WI38 (cell line): Measurements from ENCODE around the gene FBXW2.
"Not testable (repeated sequence)": the region's sequence is repeated elsewhere in the genome, so short reads cannot be mapped to it uniquely, and the experiment has no call there.

Experiments used
- H3K4me3 ChIP-seq: 2 replicates; pipeline ENCODE4 v1.5.1; 2011; ENCODE audit warnings: low read depth, mild to moderate bottlenecking, control low read depth, low read length
- TF ChIP-seq, protein P1 (sequence below): IDR thresholded peaks from 2 replicates; pipeline ENCODE4 v1.5.1; 2012; ENCODE audit warnings: low read depth, mild to moderate bottlenecking, control low read depth, low read length

Gene FBXW2

GRCh38 chr9:120750421-120750820 is 42.8 kb downstream of the FBXW2 start:
- no peak overlapping the region for H3K4me3 ChIP-seq
- TF ChIP-seq, protein P1, sequence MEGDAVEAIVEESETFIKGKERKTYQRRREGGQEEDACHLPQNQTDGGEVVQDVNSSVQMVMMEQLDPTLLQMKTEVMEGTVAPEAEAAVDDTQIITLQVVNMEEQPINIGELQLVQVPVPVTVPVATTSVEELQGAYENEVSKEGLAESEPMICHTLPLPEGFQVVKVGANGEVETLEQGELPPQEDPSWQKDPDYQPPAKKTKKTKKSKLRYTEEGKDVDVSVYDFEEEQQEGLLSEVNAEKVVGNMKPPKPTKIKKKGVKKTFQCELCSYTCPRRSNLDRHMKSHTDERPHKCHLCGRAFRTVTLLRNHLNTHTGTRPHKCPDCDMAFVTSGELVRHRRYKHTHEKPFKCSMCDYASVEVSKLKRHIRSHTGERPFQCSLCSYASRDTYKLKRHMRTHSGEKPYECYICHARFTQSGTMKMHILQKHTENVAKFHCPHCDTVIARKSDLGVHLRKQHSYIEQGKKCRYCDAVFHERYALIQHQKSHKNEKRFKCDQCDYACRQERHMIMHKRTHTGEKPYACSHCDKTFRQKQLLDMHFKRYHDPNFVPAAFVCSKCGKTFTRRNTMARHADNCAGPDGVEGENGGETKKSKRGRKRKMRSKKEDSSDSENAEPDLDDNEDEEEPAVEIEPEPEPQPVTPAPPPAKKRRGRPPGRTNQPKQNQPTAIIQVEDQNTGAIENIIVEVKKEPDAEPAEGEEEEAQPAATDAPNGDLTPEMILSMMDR, result no peak

GRCh38 chr9:120746366-120746765 is 46.9 kb downstream of the FBXW2 start:
- H3K4me3 ChIP-seq, result not testable (repeated sequence)

GRCh38 chr9:120745278-120745677 is 47.9 kb downstream of the FBXW2 start:
- no peak overlapping the region for H3K4me3 ChIP-seq
- TF ChIP-seq, protein P1, result no peak

- TF ChIP-seq, protein P1, result peak; percentile 54
Measured at GRCh38 chr9:120742951-120743416, 50.2 kb downstream of the FBXW2 start.

GRCh38 chr9:120741701-120742100 is 51.5 kb downstream of the FBXW2 start:
- TF ChIP-seq, protein P1, result no peak

More at GRCh38 chr9:120742951-120743416, 50.2 kb downstream of the FBXW2 start:
- H3K4me3 ChIP-seq, result no peak overlapping the region

DNA sequence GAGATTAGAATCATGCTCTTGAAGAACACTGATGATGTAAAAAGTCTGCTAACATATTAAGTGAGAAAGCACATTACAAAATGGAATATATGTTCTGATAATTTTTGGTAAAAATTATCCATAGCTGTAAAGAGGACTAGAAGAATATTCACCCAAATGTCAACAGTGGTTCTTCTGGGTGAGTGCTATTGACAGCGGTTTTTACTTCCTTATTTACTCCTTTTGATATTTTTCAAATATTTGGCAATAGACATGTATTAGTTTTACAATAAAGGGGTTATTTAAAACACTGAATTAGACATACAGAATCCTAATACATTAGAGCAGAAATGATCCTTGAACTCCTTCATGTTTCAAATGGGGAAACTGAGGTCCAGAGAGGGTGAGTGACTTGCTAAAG is 52.0 kb downstream of the FBXW2 start:
- no peak overlapping the region for H3K4me3 ChIP-seq
- TF ChIP-seq, protein P1, result no peak

More at GRCh38 chr9:120741701-120742100, 51.5 kb downstream of the FBXW2 start:
- no peak overlapping the region for H3K4me3 ChIP-seq

- TF ChIP-seq, protein P1, result no peak
- H3K4me3 ChIP-seq, result no peak overlapping the region
Measured at GRCh38 chr9:120740132-120740531, 53.1 kb downstream of the FBXW2 start.
